ENCODE data around the gene AMBN. TPM values are rescaled to one million over a fixed set of nuclear protein-coding genes. Genes with fewer than 3 reads are reported as not detected.

The AMBN gene
- polyA plus RNA-seq, 3 donors, result 1.0 to 1.8 (median 1.6) TPM

Other genes starting within 250 kb of the AMBN start
- gene SMR3A, start 231.5 kb upstream of the AMBN start, polyA plus RNA-seq (ENCODE audit: insufficient read length in 3 of 3), result not detected
- gene SMR3B, start 209.1 kb upstream of the AMBN start, polyA plus RNA-seq (ENCODE audit: insufficient read length in 3 of 3), result not detected
- gene OPRPN, start 194.3 kb upstream of the AMBN start, polyA plus RNA-seq (ENCODE audit: insufficient read length in 3 of 3), result not detected
- gene MUC7, start 120.1 kb upstream of the AMBN start, polyA plus RNA-seq (ENCODE audit: insufficient read length in 3 of 3), result under 1 TPM in 2 of 3 donors, not detected in 1; 0.09 to 0.13 TPM
- not detected for gene AMTN, start 73.7 kb upstream of the AMBN start, polyA plus RNA-seq (ENCODE audit: insufficient read length in 3 of 3)
- 1 to 10 TPM; 4.4 to 7.2 (median 5.2) TPM for gene ENAM, start 36.5 kb downstream of the AMBN start, polyA plus RNA-seq (ENCODE audit: insufficient read length in 3 of 3)
- 1 to 10 TPM in 1 of 3 donors, under 1 TPM in 2; 0.31 to 1.1 (median 0.64) TPM for gene JCHAIN, start 74.3 kb downstream of the AMBN start, polyA plus RNA-seq (ENCODE audit: insufficient read length in 3 of 3)
- 10 to 100 TPM; 42.2 to 49.4 (median 48.2) TPM for gene UTP3, start 96.3 kb downstream of the AMBN start, polyA plus RNA-seq (ENCODE audit: insufficient read length in 3 of 3)
- 100 to 1,000 TPM in 2 of 3 donors, 10 to 100 TPM in 1; 93.1 to 186 (median 178) TPM for gene RUFY3, start 129.7 kb downstream of the AMBN start, polyA plus RNA-seq (ENCODE audit: insufficient read length in 3 of 3)
- 100 to 1,000 TPM; 116 to 127 (median 117) TPM for gene GRSF1, start 247.6 kb downstream of the AMBN start, polyA plus RNA-seq (ENCODE audit: insufficient read length in 3 of 3)